Measurements from ENCODE around the gene SOCS6. TPM values are rescaled to one million over a fixed set of nuclear protein-coding genes. Genes with fewer than 3 reads are reported as not detected.

The SOCS6 gene
- total and polyA plus RNA-seq, 2 experiments from 2014 or later: 31.7 to 43.7 TPM

GRCh38 chr18:70377317-70377799, 88.5 kb downstream of the SOCS6 start:
- Histone ChIP-seq H3K4me1 (ENCODE audit: insufficient read depth) (peaks cover 40% of the 10 kb centered on the region), H3K9me3 (ENCODE audit: low read depth) (no peaks in the 10 kb centered on the region), H3K36me3 (ENCODE audit: low read depth) (no peaks in the 10 kb centered on the region), H3K79me2 (ENCODE audit: insufficient read depth) (no peaks in the 10 kb centered on the region), H3K9me2 (ENCODE audit: insufficient read depth) (no peaks in the 10 kb centered on the region), H3K4me2 (ENCODE audit: unreplicated experiment) (peak overlapping the region; percentile 67), H3F3A (ENCODE audit: insufficient read depth) (peaks cover 42% of the 10 kb centered on the region), H3K4me3 (no peak overlapping the region), H4K20me1 (ENCODE audit: insufficient read depth) (no peaks in the 10 kb centered on the region), H3K27me3 (replicated peaks; ENCODE audit: insufficient read depth) (no peaks in the 10 kb centered on the region), H2AFZ (peak overlapping the region; percentile 62), H3K9ac (peak overlapping the region; percentile 66), H3K27ac (peak overlapping the region; percentile 86)
- in situ Hi-C loops (cut with MboI): no loop called here
- TF ChIP-seq EZH2phosphoT487 (IDR thresholded peaks at IDR 0.05; ENCODE audit: insufficient read depth, low read depth): no peak
- no peak for TF ChIP-seq EZH2 (IDR thresholded peaks at IDR 0.05; ENCODE audit: insufficient read depth, poor library complexity, severe bottlenecking)
- DNase-seq: peak; percentile 72
- 5 to 6% methylated on average over 8 of the region's 8 CpGs for WGBS, 2 experiments (ENCODE audit: low coverage in 1 of 2, low lambda C conversion rate in 2 of 2, missing lambda C conversion rate in 2 of 2)

- H3K27me3 ChIP-seq (replicated peaks; ENCODE audit: insufficient read depth): no peaks in the 10 kb centered on the region
- peak overlapping the region; percentile 62 for H2AFZ ChIP-seq
- TF ChIP-seq EZH2 (IDR thresholded peaks at IDR 0.05; ENCODE audit: insufficient read depth, poor library complexity, severe bottlenecking) (no peak), EZH2phosphoT487 (IDR thresholded peaks at IDR 0.05; ENCODE audit: insufficient read depth, low read depth) (no peak)
- H3K4me1 ChIP-seq (ENCODE audit: insufficient read depth): peaks cover 36% of the 10 kb centered on the region
- H3K9ac ChIP-seq: peak overlapping the region; percentile 66
- peak overlapping the region; percentile 67 for H3K4me2 ChIP-seq (ENCODE audit: unreplicated experiment)
- WGBS, 2 experiments (ENCODE audit: low coverage in 1 of 2, low lambda C conversion rate in 2 of 2, missing lambda C conversion rate in 2 of 2): 57 to 58% methylated on average over 11 to 13 of the region's 13 CpGs
- peak; percentile 36 for DNase-seq
- H4K20me1 ChIP-seq (ENCODE audit: insufficient read depth): no peaks in the 10 kb centered on the region
- in situ Hi-C loops (cut with MboI): no loop called here
- peak overlapping the region; percentile 86 for H3K27ac ChIP-seq
- no peaks in the 10 kb centered on the region for H3K36me3 ChIP-seq (ENCODE audit: low read depth)
- H3F3A ChIP-seq (ENCODE audit: insufficient read depth): peaks cover 39% of the 10 kb centered on the region
- no peaks in the 10 kb centered on the region for H3K9me3 ChIP-seq (ENCODE audit: low read depth)
- no peak overlapping the region for H3K4me3 ChIP-seq
- no peaks in the 10 kb centered on the region for H3K79me2 ChIP-seq (ENCODE audit: insufficient read depth)
- no peaks in the 10 kb centered on the region for H3K9me2 ChIP-seq (ENCODE audit: insufficient read depth)
These were observed 89.2 kb downstream of the SOCS6 start for GRCh38 chr18:70377857-70378701.

Other genes starting within 250 kb of the SOCS6 start
- gene RTTN, start 83.4 kb upstream of the SOCS6 start, total RNA-seq (2014; rRNA removed; shearing (Covaris generic)): 19.3 and 23.6 TPM in 2 replicates
- gene RTTN, start 83.4 kb upstream of the SOCS6 start, polyA plus RNA-seq (2016; fragmentation: Nextera tagmentation; extraction: Ambion mirVana): 11.1 and 12.4 TPM in 2 replicates